IPS-NIHi11 (cell line): Measurements from ENCODE around the gene STXBP2.

Experiments
- DNase-seq: peaks from one replicate; pipeline ENCODE4 v3.0.0; 2012; ENCODE audit warnings: mixed read lengths, low spot score

STXBP2 gene

GRCh38 chr19:7650148-7650547, 13.2 kb downstream of the STXBP2 start:
- no peak for DNase-seq

DNA sequence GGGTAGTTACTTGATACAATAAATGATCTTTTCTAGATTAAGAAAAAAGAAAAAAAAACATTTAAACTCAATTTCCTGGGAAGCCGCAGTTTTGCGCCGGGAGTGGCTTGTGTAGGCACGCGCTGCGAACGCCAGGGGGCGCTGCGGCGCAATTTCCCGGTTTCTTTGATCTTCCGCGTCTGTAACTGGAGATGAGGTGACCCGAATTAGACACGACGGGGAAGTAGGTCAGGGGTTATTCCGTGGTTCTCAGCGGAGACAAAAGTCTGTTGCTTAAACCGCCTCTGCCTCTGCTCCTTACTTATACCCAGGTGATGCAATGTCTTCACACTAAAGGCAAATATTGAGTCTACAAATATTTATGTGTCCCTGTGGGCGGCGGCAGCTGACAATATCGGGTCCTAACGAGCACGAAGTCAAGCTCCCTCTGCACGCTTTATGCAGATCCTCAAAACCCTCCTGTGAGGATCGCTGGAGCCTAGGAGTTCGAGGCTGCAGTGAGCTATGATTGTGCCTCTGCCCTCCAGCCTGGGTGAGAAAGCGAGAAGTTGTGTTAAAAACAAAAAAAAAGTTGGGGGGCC, 15.2 kb downstream of the STXBP2 start:
- DNase-seq, result peak; percentile 91

GRCh38 chr19:7654401-7654800, 17.5 kb downstream of the STXBP2 start:
- DNase-seq, result no peak

- no peak for DNase-seq
These were observed 18.7 kb downstream of the STXBP2 start for GRCh38 chr19:7655581-7655980.

DNA sequence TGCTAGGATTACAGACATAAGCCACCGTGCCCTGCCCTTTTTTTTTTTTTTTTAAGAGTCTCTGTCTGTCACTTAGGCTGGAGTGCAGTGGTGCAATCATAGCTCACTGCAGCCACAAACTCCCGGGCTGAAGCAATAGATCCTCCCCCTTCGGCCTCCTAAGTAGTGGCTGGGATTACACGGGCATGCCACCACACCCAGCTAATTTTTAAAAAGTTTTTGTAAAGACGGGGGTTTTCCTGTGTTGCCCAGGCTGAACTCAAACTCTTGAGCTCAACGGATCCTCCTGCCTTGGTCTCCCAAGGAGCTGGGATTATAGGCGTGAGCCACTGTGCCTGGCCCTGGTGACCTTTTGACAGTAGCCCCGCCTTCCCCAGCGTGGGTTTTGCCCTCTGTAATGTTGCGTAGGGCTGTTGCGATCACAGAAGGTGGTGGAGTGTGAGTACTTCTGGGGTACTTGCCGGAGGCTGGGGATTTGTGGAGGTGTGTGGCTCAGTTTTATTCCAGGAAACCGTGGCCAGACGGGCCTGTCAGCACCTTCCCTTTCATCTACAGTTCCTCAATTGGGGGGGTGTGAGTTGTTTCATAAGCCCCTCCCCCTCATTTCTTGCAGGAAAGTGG, 20.3 kb downstream of the STXBP2 start:
- no peak for DNase-seq

DNA sequence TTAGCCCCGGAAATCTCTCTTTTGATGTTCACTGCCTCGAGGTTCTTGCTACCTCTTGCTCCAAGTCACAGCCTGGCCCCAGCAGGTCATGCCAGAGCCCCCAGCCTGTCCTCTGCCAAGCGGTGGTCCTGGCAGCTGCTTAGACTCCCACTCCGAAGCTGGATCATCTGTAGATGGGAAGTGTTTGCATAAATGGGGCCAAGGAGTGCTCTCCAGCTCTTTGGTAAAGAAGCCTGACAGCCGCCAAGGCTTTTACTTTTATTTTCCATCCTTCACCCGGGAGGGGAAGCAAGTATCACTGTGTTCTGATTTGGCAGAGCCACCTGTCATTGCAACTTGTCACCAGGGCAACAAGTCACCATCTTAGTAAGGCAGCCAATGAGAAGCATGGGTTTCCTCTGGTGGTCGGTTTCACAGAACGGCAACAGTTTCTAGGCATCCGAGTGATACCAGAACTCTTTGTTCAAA, 21.3 kb downstream of the STXBP2 start:
- peak; percentile 64 for DNase-seq

- no peak for DNase-seq
These were observed 25.0 kb downstream of the STXBP2 start for GRCh38 chr19:7661744-7662538.

DNA sequence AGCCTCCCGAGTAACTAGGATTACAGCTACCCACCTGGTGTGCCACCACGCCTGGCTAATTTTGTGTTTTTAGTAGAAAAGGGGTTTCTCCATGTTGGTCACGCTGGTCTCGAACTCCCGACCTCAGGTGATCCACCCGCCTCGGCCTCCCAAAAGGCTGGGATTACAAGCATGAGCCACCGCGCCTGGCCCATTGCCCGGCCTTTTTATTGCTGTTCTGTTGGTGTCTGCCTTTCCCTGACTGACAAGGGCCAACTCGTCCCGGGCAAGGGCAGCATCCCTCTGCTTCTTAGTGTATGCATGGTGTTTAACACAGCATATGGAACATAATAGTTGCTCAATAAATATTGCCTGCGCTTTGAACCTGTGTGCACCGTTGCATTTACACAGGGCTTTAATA, 25.7 kb downstream of the STXBP2 start:
- no peak for DNase-seq

DNA sequence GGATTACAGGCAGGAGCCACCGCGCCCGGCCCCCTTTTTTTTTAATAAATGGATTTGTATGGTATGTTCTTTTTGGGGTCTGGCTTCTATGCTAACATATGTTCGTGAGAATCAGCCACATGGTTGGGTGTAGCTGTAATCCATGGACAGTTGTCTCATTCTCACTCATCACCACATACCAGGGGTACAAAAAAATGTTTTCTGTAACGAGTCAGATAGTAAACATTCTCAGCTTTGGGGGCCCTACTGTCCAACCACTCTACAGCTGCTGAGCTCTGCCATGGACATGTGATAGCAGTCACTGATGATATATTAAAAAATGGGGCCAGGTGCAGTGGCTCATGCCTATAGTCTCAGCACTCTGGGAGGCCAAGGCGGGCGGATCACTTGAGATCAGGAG, 26.8 kb downstream of the STXBP2 start:
- no peak for DNase-seq

- DNase-seq, result no peak
These were observed 28.2 kb downstream of the STXBP2 start for GRCh38 chr19:7665076-7665475.

DNA sequence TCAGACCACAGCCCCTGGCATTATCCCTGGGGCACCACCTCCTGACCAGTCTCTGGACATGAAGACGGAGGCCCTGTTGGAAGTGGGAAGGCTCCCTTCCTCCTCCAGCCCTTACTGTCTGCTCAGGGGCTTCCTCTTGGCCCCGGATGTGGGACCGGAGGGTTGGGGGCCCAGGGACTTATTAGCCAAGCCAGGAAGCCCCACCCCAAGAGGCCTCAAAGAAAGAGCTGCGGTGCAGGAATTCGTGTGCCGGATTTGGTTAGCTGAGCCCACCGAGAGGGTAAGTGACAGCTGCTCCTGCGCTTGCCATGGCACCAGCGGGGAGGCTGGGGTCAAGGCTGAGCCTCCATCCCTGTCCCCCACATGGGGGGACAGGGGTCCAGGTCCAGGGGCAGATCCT, 31.9 kb downstream of the STXBP2 start, which contains the start of gene RETN:
TSS of gene RETN (plus strand) at position 208 of the 400 bp plus-strand sequence. CDS start 278 bp downstream, outside the sequence.
- no peak for DNase-seq

DNA sequence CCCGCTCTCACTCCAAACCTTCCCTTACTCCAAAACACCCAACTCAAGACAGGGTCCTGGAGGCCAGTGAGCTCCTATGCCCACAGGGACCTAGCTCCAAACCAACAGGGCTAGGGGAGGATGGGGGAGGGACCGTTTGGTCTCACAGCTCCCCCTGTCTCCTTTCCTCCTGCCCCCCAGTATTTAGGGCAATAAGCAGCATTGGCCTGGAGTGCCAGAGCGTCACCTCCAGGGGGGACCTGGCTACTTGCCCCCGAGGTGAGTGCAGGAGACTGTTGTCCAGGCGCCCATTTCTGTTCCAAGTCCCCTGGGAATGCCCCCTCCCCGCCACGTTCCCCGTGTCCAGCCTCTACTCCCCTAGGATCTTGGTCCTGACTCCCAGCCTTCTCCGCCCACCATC, 32.7 kb downstream of the STXBP2 start:
- no peak for DNase-seq

- DNase-seq, result peak; percentile 86
These were observed 33.4 kb downstream of the STXBP2 start for GRCh38 chr19:7670150-7670783.

- DNase-seq, result peak; percentile 48
These were observed 33.9 kb downstream of the STXBP2 start for GRCh38 chr19:7670790-7671189.

- no peak for DNase-seq
These were observed 35.6 kb downstream of the STXBP2 start for GRCh38 chr19:7672522-7672921.

DNA sequence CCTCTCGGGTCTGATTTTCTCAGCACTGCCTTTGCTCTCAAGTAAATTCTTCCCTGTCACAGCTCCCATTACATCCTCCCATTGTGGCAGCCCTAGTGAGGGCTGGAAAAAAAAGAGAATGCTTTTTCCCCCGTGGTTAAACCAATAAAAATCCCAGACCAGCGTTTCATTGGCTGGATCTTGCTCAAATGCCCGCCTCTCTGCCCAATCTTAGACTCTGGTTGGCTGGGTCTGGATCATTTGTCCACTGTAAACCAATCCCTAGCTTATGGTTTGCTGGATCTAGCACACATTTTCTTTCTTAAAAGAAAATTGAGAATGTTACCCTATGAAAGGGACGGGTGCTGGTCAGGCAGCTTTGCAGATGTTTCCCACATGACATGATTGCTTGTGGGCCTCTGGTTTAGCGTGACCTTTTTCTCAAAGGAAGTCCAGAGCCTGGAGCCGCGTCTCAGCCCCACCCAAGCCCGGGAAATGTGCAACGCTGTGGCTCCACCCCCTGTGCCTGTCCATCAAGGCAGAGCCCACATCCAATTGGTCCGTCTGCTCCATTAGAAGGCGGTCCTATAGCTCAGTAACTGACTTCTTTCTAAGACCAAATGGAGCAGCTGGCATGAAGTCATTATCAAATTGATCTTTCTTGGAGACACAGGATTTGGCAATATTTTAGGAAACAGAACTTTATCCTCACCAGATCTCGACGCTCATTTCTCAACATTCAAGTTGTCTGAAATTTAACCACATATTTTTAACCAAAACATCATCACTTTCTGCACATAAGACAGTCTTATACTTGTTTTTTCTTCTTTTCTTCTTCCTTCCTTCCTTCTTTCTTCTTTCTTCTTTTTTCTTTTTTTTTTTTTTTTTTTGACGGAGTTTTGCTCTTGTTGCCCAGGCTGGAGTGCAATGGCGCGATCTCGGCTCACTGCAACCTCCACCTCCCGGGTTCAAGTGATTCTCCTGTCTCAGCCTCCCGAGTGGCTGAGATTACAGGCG, 37.4 kb downstream of the STXBP2 start:
- peak; percentile 81 for DNase-seq

GRCh38 chr19:7676376-7676775, 39.5 kb downstream of the STXBP2 start:
- no peak for DNase-seq

GRCh38 chr19:7676854-7677253, 39.9 kb downstream of the STXBP2 start, which contains the start of gene MCEMP1:
TSS of gene MCEMP1 (plus strand) at chr19:7677090. CDS start at chr19:7677121, 31 bp downstream.
- no peak for DNase-seq

DNA sequence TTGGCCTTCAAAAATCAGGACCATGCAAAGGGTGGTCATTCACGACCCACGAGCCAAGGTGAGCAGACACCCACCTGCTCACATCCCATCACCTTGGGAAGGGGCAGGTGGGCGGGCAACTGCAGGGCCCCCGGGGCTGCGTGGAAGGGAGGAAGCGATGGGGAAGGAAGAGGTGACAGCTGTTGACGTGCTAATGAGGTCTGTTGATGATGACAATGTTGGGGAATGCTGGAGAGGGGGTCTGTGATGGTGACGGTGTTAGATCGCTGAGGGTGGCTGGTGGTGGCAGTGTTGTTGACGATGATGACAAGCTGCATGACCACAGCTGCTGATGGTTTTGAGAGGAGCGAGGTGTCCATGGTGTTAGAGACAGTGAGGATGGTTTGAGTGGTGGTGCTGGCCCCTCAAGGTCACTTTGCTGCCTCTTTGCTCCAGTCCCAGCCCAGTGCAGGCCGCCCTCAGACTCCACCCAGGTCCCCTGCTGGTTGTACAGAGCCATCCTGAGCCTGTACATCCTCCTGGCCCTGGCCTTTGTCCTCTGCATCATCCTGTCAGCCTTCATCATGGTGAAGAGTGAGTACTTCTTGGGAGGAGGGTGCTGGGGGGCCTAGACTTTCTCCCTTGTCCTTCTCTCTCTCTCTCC, 40.9 kb downstream of the STXBP2 start:
- no peak for DNase-seq

GRCh38 chr19:7678971-7679751, 42.3 kb downstream of the STXBP2 start:
- DNase-seq, result no peak
